GM23338 (cell line): ENCODE data around the gene ZNF438. TPM values are rescaled to one million over a fixed set of nuclear protein-coding genes. Genes with fewer than 3 reads are reported as not detected.

Experiments used
- ATAC-seq: fragments of 200-7000 bp; cut with Tn5 transposase; 3 replicates; pipeline ENCODE4 v1.9.1; 2020
- DNase-seq: peaks from one replicate; pipeline ENCODE4 v3.0.0-alpha.2; 2015; ENCODE audit warnings: low spot score
- H2AFZ ChIP-seq: fragments of 200-600 bp; sonication (generic); 2 replicates; pipeline ENCODE4 v1.8.0; 2016; ENCODE audit warnings: antibody characterized with exemption, mild to moderate bottlenecking, moderate library complexity
- H3F3A ChIP-seq: fragments of 200-600 bp; sonication (generic); replicated peaks from 2 replicates; pipeline ENCODE4 v1.8.0; 2017; ENCODE audit warnings: antibody characterized with exemption, mixed run types, low read depth
- H3K27ac ChIP-seq: fragments of 200-600 bp; sonication (generic); 2 replicates; pipeline ENCODE4 v1.6.1; 2016; ENCODE audit warnings: low read depth
- H3K27me3 ChIP-seq: fragments of 200-600 bp; sonication (generic); 2 replicates; pipeline ENCODE4 v1.8.0; 2016; ENCODE audit warnings: mild to moderate bottlenecking, mixed run types, moderate library complexity; ENCODE audit not compliant: insufficient read depth
- H3K36me3 ChIP-seq: fragments of 200-600 bp; sonication (generic); 2 replicates; pipeline ENCODE4 v1.8.0; 2016; ENCODE audit warnings: mild to moderate bottlenecking; ENCODE audit not compliant: insufficient read depth
- H3K4me1 ChIP-seq: fragments of 200-600 bp; sonication (generic); 2 replicates; pipeline ENCODE4 v1.8.0; 2016; ENCODE audit warnings: mild to moderate bottlenecking, moderate library complexity; ENCODE audit not compliant: insufficient read depth
- H3K4me2 ChIP-seq: fragments of 200-600 bp; sonication (generic); 2 replicates; pipeline ENCODE4 v1.7.1; 2017; ENCODE audit warnings: mixed run types
- H3K4me3 ChIP-seq: fragments of 200-600 bp; sonication (generic); 2 replicates; pipeline ENCODE4 v1.6.1; 2016; ENCODE audit warnings: mixed run types
- H3K79me2 ChIP-seq: fragments of 200-600 bp; sonication (generic); replicated peaks from 2 replicates; pipeline ENCODE4 v1.8.0; 2017; ENCODE audit warnings: mild to moderate bottlenecking; ENCODE audit not compliant: insufficient read depth
- H3K9me2 ChIP-seq: fragments of 200-600 bp; sonication (generic); 2 replicates; pipeline ENCODE4 v1.8.0; 2017; ENCODE audit not compliant: insufficient read depth
- H4K20me1 ChIP-seq: fragments of 200-600 bp; sonication (generic); replicated peaks from 2 replicates; pipeline ENCODE4 v1.8.0; 2017; ENCODE audit warnings: mild to moderate bottlenecking; ENCODE audit not compliant: insufficient read depth
- H3K27ac Mint-ChIP-seq: 2 replicates; pipeline ENCODE4 v1.8.0; 2020; ENCODE audit warnings: inconsistent platforms, mild to moderate bottlenecking, moderate library complexity, mixed read lengths
- H3K27me3 Mint-ChIP-seq: 3 replicates; pipeline ENCODE4 v1.8.0; 2022; ENCODE audit warnings: low read depth, mild to moderate bottlenecking, moderate library complexity, mixed read lengths, inconsistent platforms; ENCODE audit not compliant: insufficient read depth, poor library complexity
- H3K36me3 Mint-ChIP-seq: 3 replicates; pipeline ENCODE4 v1.8.0; 2021; ENCODE audit warnings: low read depth, mild to moderate bottlenecking, inconsistent platforms, moderate library complexity, mixed read lengths
- H3K4me1 Mint-ChIP-seq: 3 replicates; pipeline ENCODE4 v1.8.0; 2020; ENCODE audit warnings: mild to moderate bottlenecking, inconsistent platforms, mixed read lengths
- H3K4me3 Mint-ChIP-seq: 3 replicates; pipeline ENCODE4 v1.8.0; 2021; ENCODE audit warnings: moderate library complexity, mild to moderate bottlenecking, inconsistent platforms, mixed read lengths
- H3K9me3 Mint-ChIP-seq: 3 replicates; pipeline ENCODE4 v1.8.0; 2020; ENCODE audit warnings: moderate library complexity, mild to moderate bottlenecking, inconsistent platforms, mixed read lengths
- EZH2phosphoT487 ChIP-seq: fragments of 200-600 bp; sonication (generic); IDR thresholded peaks from one replicate; pipeline ENCODE4 v1.8.1; 2018; ENCODE audit warnings: antibody characterized with exemption; ENCODE audit not compliant: unreplicated experiment
- POLR2AphosphoS5 ChIP-seq: IDR thresholded peaks from 2 replicates; pipeline ENCODE4 v1.6.1; 2016; ENCODE audit warnings: antibody characterized with exemption, low read depth
- REST ChIP-seq: IDR thresholded peaks from one replicate; pipeline ENCODE4 v1.6.1; 2018; ENCODE audit warnings: antibody characterized with exemption; ENCODE audit not compliant: unreplicated experiment
- ZNF114 ChIP-seq: fragments of 250-450 bp; sonication (Bioruptor Pico); IDR thresholded peaks from 2 replicates; pipeline ENCODE4 v1.5.0; 2020; ENCODE audit warnings: mild to moderate bottlenecking, moderate library complexity
- polyA plus RNA-seq: library from polyadenylated mRNA; unstranded; fragments of >200 nt; fragmentation: Nextera tagmentation; extraction: Ambion mirVana; gene quantifications from 2 replicates; pipeline ENCODE4 v1.2.1, GENCODE V29; 2016
- total RNA-seq: library from RNA; depleted of rRNA; stranded (reverse); fragments of >200 nt; shearing (Covaris generic); gene quantifications from 2 replicates; pipeline ENCODE4 v1.2.3, GENCODE V29; 2014
- TF ChIP-seq, protein P1 (sequence below), 2 experiments: fragments of 200-600 bp in 1 of 2; sonication (generic) in 1 of 2; conservative IDR thresholded peaks; 2 replicates each; pipeline versions ENCODE4 v1.5.1 to v1.6.1; 2016 to 2017; ENCODE audit warnings: antibody characterized with exemption in 2 of 2, low read depth in 2 of 2, mild to moderate bottlenecking in 2 of 2, moderate library complexity in 1 of 2
- TF ChIP-seq, protein P2 (sequence below): fragments of 250-450 bp; sonication (Bioruptor Pico); IDR thresholded peaks from 2 replicates; pipeline ENCODE4 v1.5.0; 2020; ENCODE audit warnings: mild to moderate bottlenecking, moderate library complexity

Gene ZNF438
- total and polyA plus RNA-seq, 2 experiments from 2014 or later, result 0.91 to 0.94 TPM

- Mint-ChIP-seq H3K27ac (no peak overlapping the region), H3K27me3 (peaks cover 2% of the 10 kb centered on the region), H3K36me3 (no peaks in the 10 kb centered on the region), H3K9me3 (no peaks in the 10 kb centered on the region), H3K4me3 (no peak overlapping the region), H3K4me1 (peaks cover 14% of the 10 kb centered on the region)
- peaks cover 6% of the 10 kb centered on the region; the same call in 1 of the 2 replicates for H3K9me2 ChIP-seq
- TF ChIP-seq, protein P1, sequence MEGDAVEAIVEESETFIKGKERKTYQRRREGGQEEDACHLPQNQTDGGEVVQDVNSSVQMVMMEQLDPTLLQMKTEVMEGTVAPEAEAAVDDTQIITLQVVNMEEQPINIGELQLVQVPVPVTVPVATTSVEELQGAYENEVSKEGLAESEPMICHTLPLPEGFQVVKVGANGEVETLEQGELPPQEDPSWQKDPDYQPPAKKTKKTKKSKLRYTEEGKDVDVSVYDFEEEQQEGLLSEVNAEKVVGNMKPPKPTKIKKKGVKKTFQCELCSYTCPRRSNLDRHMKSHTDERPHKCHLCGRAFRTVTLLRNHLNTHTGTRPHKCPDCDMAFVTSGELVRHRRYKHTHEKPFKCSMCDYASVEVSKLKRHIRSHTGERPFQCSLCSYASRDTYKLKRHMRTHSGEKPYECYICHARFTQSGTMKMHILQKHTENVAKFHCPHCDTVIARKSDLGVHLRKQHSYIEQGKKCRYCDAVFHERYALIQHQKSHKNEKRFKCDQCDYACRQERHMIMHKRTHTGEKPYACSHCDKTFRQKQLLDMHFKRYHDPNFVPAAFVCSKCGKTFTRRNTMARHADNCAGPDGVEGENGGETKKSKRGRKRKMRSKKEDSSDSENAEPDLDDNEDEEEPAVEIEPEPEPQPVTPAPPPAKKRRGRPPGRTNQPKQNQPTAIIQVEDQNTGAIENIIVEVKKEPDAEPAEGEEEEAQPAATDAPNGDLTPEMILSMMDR (conservative IDR thresholded peaks at IDR 0.05; ENCODE audit: low read depth in 2 of 2), result no peak
- TF ChIP-seq, protein P2, sequence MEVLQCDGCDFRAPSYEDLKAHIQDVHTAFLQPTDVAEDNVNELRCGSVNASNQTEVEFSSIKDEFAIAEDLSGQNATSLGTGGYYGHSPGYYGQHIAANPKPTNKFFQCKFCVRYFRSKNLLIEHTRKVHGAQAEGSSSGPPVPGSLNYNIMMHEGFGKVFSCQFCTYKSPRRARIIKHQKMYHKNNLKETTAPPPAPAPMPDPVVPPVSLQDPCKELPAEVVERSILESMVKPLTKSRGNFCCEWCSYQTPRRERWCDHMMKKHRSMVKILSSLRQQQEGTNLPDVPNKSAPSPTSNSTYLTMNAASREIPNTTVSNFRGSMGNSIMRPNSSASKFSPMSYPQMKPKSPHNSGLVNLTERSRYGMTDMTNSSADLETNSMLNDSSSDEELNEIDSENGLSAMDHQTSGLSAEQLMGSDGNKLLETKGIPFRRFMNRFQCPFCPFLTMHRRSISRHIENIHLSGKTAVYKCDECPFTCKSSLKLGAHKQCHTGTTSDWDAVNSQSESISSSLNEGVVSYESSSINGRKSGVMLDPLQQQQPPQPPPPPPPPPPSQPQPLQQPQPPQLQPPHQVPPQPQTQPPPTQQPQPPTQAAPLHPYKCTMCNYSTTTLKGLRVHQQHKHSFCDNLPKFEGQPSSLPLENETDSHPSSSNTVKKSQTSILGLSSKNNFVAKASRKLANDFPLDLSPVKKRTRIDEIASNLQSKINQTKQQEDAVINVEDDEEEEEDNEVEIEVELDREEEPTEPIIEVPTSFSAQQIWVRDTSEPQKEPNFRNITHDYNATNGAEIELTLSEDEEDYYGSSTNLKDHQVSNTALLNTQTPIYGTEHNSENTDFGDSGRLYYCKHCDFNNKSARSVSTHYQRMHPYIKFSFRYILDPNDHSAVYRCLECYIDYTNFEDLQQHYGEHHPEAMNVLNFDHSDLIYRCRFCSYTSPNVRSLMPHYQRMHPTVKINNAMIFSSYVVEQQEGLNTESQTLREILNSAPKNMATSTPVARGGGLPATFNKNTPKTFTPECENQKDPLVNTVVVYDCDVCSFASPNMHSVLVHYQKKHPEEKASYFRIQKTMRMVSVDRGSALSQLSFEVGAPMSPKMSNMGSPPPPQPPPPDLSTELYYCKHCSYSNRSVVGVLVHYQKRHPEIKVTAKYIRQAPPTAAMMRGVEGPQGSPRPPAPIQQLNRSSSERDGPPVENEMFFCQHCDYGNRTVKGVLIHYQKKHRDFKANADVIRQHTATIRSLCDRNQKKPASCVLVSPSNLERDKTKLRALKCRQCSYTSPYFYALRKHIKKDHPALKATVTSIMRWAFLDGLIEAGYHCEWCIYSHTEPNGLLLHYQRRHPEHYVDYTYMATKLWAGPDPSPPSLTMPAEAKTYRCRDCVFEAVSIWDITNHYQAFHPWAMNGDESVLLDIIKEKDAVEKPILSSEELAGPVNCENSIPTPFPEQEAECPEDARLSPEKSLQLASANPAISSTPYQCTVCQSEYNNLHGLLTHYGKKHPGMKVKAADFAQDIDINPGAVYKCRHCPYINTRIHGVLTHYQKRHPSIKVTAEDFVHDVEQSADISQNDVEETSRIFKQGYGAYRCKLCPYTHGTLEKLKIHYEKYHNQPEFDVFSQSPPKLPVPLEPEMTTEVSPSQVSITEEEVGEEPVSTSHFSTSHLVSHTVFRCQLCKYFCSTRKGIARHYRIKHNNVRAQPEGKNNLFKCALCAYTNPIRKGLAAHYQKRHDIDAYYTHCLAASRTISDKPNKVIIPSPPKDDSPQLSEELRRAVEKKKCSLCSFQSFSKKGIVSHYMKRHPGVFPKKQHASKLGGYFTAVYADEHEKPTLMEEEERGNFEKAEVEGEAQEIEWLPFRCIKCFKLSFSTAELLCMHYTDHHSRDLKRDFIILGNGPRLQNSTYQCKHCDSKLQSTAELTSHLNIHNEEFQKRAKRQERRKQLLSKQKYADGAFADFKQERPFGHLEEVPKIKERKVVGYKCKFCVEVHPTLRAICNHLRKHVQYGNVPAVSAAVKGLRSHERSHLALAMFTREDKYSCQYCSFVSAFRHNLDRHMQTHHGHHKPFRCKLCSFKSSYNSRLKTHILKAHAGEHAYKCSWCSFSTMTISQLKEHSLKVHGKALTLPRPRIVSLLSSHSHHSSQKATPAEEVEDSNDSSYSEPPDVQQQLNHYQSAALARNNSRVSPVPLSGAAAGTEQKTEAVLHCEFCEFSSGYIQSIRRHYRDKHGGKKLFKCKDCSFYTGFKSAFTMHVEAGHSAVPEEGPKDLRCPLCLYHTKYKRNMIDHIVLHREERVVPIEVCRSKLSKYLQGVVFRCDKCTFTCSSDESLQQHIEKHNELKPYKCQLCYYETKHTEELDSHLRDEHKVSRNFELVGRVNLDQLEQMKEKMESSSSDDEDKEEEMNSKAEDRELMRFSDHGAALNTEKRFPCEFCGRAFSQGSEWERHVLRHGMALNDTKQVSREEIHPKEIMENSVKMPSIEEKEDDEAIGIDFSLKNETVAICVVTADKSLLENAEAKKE (CRISPR knock-in tag), result no peak
- TF ChIP-seq REST, result no peak
- no peak for TF ChIP-seq EZH2phosphoT487
- TF ChIP-seq ZNF114 (CRISPR knock-in tag), result no peak
- TF ChIP-seq POLR2AphosphoS5, result no peak
- no peaks in the 10 kb centered on the region for H3K36me3 ChIP-seq
- H3K27ac ChIP-seq, result no peak overlapping the region
- H3K4me1 ChIP-seq, result peaks cover 9% of the 10 kb centered on the region
- H3F3A ChIP-seq, result no peaks in the 10 kb centered on the region
- H4K20me1 ChIP-seq, result no peaks in the 10 kb centered on the region
- no peak overlapping the region for H3K4me3 ChIP-seq
- H3K27me3 ChIP-seq, result no peaks in the 10 kb centered on the region
- H3K4me2 ChIP-seq, result no peak overlapping the region
- no peak overlapping the region for H2AFZ ChIP-seq
- ATAC-seq (no peak), DNase-seq (no peak)
- no peaks in the 10 kb centered on the region for H3K79me2 ChIP-seq
Observed at GRCh38 chr10:30855131-30855530, 176.5 kb downstream of the ZNF438 start.
